ENCODE results near the gene RANBP9. TPM values are rescaled to one million over a fixed set of nuclear protein-coding genes. Genes with fewer than 3 reads are reported as not detected.

The RANBP9 gene
- total and polyA plus RNA-seq, 2 of the 13 experiments (the other 11 are each of a cell fraction or from before 2014, with no cell fraction given) = 26.6 to 30.6 TPM

DNA sequence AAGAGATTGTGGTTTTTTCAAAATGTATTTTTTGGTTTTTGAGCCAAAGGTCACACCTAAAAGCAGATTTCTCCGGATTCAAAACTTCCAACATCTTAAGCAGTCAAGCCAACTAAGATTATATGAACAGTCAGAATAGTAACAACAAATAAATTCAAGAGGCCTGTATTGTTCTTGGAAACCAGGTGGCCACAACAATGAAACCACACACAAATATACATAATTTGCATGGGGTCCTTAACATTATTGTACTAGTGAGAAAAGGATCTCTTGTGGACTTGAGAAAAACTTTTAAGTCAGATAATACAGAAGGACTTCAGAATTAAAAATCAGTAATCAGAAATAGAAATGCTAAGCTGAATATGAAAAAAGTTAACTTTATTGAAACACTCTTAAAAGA lies 55.9 kb downstream of the RANBP9 start (continued):
- TF ChIP-seq ELF1 (CRISPR knock-in tag; IDR thresholded peaks at IDR 0.05) = no peak

DNA sequence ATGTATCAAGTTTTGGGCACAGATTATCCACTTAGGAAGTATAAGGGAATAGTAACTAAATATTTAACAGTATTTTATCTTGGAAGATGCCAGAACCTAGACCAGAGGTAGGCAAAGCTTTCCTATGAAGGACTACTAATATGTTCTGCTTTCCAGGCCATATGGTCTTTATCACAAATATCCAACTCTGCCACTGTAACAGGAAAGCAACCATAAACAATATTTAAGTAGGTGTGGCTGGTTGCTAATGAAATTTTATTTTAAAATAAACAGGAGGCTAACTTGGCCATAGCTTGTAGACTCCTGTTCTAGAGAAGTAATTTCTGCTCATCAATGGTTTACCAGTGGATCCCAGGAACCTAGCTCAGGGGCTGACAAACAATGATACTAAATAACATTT lies 57.1 kb downstream of the RANBP9 start:
- no peaks in the 10 kb centered on the region for H3K9me3 ChIP-seq (ENCODE audit: low read length)
- intact Hi-C loops (cut with micrococcal nuclease; ENCODE audit: unreplicated experiment) = no loop called here
- H3K4me3 ChIP-seq (replicated peaks in 1 of 3; ENCODE audit: insufficient read depth in 1 of 3, low read depth in 2 of 3, low read length in 3 of 3) = no peak overlapping the region
- DNase-seq (ENCODE audit: low spot score) (no peak), ATAC-seq (no peak), FAIRE-seq (no peak)
- H3K4me2 ChIP-seq (ENCODE audit: low read depth, low read length) = no peak overlapping the region
- H3K9ac ChIP-seq (ENCODE audit: insufficient read depth, low read depth, low read length) = no peak overlapping the region
- H3K79me2 ChIP-seq (ENCODE audit: insufficient read depth, low read length) = peaks cover 27% of the 10 kb centered on the region
- ChIA-PET POLR2A (no interaction called here), CTCF (ENCODE audit: low intra/inter-chr PET ratio, low total read pairs) (no interaction called here)
- H2AFZ ChIP-seq (ENCODE audit: low read length) = no peak overlapping the region
- H3K4me1 ChIP-seq (ENCODE audit: insufficient read depth, low read length) = no peaks in the 10 kb centered on the region
- no TSS peak for BruUV-seq (replicated peaks)
- H3K27ac ChIP-seq (ENCODE audit: extremely low read length, insufficient read depth, low read length) = no peak overlapping the region
- H4K20me1 ChIP-seq (ENCODE audit: insufficient read depth, low read length) = peaks cover 3% of the 10 kb centered on the region; the same call in 1 of the 2 replicates
- in situ Hi-C loops (cut with HindIII; ENCODE audit: extremely low pct_ligation_motif_present, low pct_unique_long_range_greater_than_20kb) = no loop called here
- H3K36me3 ChIP-seq (replicated peaks in 1 of 2; ENCODE audit: control insufficient read depth in 1 of 2, insufficient read depth in 2 of 2, low read length in 2 of 2) = peaks cover 2 to 17% of the 10 kb centered on the region in 2 experiments
- no peaks in the 10 kb centered on the region for H3K27me3 ChIP-seq (ENCODE audit: control insufficient read depth in 1 of 2, insufficient read depth in 2 of 2, low read length in 2 of 2)
- TF ChIP-seq, protein P1, sequence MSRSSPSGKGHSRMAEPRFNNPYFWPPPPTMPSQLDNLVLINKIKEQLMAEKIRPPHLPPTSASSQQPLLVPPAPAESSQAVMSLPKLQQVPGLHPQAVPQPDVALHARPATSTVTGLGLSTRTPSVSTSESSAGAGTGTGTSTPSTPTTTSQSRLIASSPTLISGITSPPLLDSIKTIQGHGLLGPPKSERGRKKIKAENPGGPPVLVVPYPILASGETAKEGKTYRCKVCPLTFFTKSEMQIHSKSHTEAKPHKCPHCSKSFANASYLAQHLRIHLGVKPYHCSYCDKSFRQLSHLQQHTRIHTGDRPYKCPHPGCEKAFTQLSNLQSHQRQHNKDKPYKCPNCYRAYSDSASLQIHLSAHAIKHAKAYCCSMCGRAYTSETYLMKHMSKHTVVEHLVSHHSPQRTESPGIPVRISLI (CRISPR knock-in tag; IDR thresholded peaks at IDR 0.05; ENCODE audit: borderline replicate concordance) = no peak
- TF ChIP-seq, protein P2, sequence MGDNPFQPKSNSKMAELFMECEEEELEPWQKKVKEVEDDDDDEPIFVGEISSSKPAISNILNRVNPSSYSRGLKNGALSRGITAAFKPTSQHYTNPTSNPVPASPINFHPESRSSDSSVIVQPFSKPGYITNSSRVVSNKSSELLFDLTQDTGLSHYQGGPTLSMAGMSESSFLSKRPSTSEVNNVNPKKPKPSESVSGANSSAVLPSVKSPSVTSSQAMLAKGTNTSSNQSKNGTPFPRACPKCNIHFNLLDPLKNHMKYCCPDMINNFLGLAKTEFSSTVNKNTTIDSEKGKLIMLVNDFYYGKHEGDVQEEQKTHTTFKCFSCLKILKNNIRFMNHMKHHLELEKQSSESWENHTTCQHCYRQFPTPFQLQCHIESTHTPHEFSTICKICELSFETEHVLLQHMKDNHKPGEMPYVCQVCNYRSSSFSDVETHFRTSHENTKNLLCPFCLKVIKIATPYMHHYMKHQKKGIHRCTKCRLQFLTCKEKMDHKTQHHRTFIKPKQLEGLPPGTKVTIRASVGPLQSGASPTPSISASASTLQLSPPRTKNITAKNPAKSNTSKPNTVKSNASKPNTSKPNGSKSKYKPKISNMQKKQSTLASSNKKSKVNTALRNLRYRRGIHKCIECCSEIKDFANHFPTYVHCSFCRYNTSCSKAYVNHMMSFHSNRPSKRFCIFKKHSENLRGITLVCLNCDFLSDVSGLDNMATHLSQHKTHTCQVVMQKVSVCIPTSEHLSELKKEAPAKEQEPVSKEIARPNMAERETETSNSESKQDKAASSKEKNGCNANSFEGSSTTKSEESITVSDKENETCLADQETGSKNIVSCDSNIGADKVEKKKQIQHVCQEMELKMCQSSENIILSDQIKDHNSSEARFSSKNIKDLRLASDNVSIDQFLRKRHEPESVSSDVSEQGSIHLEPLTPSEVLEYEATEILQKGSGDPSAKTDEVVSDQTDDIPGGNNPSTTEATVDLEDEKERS (CRISPR knock-in tag; IDR thresholded peaks at IDR 0.05) = no peak
- no peak for TF ChIP-seq GZF1 (CRISPR knock-in tag; IDR thresholded peaks at IDR 0.05)
- no peak for TF ChIP-seq ZNF441 (CRISPR knock-in tag; IDR thresholded peaks at IDR 0.05; ENCODE audit: borderline replicate concordance)
- no peak for TF ChIP-seq ZSCAN21 (CRISPR knock-in tag; IDR thresholded peaks at IDR 0.05; ENCODE audit: borderline replicate concordance)
- TF ChIP-seq, protein P3, sequence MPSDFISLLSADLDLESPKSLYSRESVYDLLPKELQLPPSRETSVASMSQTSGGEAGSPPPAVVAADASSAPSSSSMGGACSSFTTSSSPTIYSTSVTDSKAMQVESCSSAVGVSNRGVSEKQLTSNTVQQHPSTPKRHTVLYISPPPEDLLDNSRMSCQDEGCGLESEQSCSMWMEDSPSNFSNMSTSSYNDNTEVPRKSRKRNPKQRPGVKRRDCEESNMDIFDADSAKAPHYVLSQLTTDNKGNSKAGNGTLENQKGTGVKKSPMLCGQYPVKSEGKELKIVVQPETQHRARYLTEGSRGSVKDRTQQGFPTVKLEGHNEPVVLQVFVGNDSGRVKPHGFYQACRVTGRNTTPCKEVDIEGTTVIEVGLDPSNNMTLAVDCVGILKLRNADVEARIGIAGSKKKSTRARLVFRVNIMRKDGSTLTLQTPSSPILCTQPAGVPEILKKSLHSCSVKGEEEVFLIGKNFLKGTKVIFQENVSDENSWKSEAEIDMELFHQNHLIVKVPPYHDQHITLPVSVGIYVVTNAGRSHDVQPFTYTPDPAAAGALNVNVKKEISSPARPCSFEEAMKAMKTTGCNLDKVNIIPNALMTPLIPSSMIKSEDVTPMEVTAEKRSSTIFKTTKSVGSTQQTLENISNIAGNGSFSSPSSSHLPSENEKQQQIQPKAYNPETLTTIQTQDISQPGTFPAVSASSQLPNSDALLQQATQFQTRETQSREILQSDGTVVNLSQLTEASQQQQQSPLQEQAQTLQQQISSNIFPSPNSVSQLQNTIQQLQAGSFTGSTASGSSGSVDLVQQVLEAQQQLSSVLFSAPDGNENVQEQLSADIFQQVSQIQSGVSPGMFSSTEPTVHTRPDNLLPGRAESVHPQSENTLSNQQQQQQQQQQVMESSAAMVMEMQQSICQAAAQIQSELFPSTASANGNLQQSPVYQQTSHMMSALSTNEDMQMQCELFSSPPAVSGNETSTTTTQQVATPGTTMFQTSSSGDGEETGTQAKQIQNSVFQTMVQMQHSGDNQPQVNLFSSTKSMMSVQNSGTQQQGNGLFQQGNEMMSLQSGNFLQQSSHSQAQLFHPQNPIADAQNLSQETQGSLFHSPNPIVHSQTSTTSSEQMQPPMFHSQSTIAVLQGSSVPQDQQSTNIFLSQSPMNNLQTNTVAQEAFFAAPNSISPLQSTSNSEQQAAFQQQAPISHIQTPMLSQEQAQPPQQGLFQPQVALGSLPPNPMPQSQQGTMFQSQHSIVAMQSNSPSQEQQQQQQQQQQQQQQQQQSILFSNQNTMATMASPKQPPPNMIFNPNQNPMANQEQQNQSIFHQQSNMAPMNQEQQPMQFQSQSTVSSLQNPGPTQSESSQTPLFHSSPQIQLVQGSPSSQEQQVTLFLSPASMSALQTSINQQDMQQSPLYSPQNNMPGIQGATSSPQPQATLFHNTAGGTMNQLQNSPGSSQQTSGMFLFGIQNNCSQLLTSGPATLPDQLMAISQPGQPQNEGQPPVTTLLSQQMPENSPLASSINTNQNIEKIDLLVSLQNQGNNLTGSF (CRISPR knock-in tag; IDR thresholded peaks at IDR 0.05) = no peak
- no peak for TF ChIP-seq GTF3A (CRISPR knock-in tag; conservative IDR thresholded peaks at IDR 0.05)
- TF ChIP-seq, protein P4, sequence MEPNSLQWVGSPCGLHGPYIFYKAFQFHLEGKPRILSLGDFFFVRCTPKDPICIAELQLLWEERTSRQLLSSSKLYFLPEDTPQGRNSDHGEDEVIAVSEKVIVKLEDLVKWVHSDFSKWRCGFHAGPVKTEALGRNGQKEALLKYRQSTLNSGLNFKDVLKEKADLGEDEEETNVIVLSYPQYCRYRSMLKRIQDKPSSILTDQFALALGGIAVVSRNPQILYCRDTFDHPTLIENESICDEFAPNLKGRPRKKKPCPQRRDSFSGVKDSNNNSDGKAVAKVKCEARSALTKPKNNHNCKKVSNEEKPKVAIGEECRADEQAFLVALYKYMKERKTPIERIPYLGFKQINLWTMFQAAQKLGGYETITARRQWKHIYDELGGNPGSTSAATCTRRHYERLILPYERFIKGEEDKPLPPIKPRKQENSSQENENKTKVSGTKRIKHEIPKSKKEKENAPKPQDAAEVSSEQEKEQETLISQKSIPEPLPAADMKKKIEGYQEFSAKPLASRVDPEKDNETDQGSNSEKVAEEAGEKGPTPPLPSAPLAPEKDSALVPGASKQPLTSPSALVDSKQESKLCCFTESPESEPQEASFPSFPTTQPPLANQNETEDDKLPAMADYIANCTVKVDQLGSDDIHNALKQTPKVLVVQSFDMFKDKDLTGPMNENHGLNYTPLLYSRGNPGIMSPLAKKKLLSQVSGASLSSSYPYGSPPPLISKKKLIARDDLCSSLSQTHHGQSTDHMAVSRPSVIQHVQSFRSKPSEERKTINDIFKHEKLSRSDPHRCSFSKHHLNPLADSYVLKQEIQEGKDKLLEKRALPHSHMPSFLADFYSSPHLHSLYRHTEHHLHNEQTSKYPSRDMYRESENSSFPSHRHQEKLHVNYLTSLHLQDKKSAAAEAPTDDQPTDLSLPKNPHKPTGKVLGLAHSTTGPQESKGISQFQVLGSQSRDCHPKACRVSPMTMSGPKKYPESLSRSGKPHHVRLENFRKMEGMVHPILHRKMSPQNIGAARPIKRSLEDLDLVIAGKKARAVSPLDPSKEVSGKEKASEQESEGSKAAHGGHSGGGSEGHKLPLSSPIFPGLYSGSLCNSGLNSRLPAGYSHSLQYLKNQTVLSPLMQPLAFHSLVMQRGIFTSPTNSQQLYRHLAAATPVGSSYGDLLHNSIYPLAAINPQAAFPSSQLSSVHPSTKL (CRISPR knock-in tag; IDR thresholded peaks at IDR 0.05) = no peak
